ENCODE data around the gene RPL7A.

RPL7A gene

DNA sequence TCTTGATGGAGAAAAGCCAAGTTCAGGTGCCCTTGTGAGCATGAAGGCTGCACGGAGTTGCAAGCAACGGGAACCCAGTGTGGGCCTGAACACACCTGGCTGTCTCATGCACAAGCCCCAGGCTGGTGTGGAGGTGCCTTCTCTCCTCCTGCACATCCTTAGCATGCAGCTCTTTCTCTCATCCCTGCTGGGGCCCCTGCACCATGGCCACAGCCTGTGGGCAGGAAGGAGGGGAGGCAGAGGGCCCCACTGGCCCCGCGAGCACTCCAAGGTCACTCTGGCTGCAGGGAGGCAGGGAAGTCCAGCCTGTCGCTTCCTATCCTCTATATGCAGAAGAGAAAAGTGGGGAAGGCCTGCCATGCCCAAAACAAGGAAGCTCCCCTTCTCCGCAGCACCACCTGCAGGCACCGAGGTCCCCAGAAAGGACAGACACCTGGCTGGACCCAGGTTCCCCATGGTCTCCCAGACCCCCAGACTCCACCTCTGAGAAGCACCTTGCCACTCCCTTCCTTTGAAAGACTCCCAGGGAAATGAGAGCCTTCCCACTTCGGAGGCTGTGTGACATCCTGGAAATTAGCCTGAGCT, 46.8 kb downstream of the RPL7A start:
- no peak overlapping the region for H3K27ac Mint-ChIP-seq
- no peaks in the 10 kb centered on the region for H3K36me3 Mint-ChIP-seq (ENCODE audit: low read depth)
- TF ChIP-seq, protein P1, sequence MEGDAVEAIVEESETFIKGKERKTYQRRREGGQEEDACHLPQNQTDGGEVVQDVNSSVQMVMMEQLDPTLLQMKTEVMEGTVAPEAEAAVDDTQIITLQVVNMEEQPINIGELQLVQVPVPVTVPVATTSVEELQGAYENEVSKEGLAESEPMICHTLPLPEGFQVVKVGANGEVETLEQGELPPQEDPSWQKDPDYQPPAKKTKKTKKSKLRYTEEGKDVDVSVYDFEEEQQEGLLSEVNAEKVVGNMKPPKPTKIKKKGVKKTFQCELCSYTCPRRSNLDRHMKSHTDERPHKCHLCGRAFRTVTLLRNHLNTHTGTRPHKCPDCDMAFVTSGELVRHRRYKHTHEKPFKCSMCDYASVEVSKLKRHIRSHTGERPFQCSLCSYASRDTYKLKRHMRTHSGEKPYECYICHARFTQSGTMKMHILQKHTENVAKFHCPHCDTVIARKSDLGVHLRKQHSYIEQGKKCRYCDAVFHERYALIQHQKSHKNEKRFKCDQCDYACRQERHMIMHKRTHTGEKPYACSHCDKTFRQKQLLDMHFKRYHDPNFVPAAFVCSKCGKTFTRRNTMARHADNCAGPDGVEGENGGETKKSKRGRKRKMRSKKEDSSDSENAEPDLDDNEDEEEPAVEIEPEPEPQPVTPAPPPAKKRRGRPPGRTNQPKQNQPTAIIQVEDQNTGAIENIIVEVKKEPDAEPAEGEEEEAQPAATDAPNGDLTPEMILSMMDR (IDR thresholded peaks at IDR 0.05), result no peak
- peaks cover 20% of the 10 kb centered on the region for H3K4me1 Mint-ChIP-seq
- no peak for DNase-seq
- H3K9me3 Mint-ChIP-seq, result peaks cover 19% of the 10 kb centered on the region
- peaks cover 19% of the 10 kb centered on the region for H3K27me3 Mint-ChIP-seq (ENCODE audit: low read depth, poor library complexity)
- H3K4me3 Mint-ChIP-seq, result no peak overlapping the region

DNA sequence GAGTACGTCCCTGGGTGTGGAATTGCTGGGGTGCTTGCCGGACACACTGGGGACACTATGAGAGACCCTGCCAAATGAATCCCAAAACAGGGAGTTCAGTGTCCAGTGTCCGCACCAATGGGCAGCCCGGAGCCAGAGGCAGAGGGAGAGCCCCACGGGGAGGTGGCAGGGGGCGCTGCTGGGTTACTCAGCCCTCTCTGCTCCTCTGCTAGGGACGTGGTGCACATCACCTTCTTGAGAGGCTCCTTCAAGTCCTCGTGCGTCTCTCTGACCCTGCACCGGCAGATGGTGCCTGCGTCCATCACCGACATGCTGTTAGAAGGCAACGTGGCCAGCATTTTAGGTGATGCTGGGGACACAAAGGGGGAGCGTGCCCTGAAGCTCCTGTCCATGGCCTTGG, 48.9 kb downstream of the RPL7A start:
- TF ChIP-seq, protein P1 (IDR thresholded peaks at IDR 0.05), result peak; percentile 38
- Mint-ChIP-seq H3K27ac (no peak overlapping the region), H3K36me3 (ENCODE audit: low read depth) (no peaks in the 10 kb centered on the region), H3K4me1 (peaks cover 20% of the 10 kb centered on the region), H3K27me3 (ENCODE audit: low read depth, poor library complexity) (peaks cover 12% of the 10 kb centered on the region), H3K9me3 (peaks cover 4% of the 10 kb centered on the region), H3K4me3 (no peak overlapping the region)
- peak; percentile 61 for DNase-seq

DNA sequence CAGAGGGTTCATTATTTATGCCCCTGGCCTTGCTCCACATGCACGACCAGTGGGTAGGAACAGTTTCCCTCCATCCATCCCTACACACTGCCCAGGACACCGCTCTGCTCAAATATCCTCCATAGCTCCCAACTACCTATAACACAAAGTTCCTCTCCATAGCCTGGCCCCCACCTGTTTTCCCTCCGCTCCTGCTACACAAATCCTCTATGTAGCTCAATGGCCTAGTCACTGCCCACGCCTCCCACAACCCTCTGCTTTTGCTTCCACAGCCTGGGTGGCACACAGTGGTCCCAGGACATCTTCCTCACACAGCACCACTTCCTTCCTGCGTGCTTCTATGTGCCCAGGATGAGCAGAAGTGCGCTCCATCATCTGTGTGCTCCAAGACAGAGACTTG, 49.4 kb downstream of the RPL7A start:
- Mint-ChIP-seq H3K4me1 (peaks cover 20% of the 10 kb centered on the region), H3K9me3 (peaks cover 1% of the 10 kb centered on the region), H3K36me3 (ENCODE audit: low read depth) (no peaks in the 10 kb centered on the region), H3K27ac (no peak overlapping the region), H3K27me3 (ENCODE audit: low read depth, poor library complexity) (peaks cover 8% of the 10 kb centered on the region), H3K4me3 (no peak overlapping the region)
- TF ChIP-seq, protein P1 (IDR thresholded peaks at IDR 0.05), result no peak
- DNase-seq, result no peak

DNA sequence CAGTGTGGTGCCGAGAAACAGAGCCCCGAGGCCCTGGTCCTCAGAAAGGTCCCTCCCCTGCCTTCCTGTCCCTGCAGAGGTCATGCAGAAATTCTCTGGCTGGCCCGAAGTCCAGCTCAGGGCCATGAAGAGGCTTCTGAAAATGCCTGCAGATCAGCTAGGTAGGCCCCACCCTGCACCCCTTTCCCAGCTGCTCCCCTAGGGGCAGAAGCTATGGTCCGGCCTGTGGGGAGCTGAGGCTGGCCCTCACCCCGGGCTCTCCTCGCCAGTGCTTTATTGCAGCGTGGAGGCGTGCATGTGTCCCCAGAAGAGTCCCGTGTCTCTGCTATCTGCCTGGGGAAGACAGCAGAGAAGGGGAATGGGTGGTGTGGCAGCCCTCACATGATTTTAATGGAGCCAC, 49.9 kb downstream of the RPL7A start:
- H3K27ac Mint-ChIP-seq, result no peak overlapping the region
- peaks cover 20% of the 10 kb centered on the region for H3K4me1 Mint-ChIP-seq
- H3K9me3 Mint-ChIP-seq, result no peaks in the 10 kb centered on the region
- peaks cover 7% of the 10 kb centered on the region for H3K27me3 Mint-ChIP-seq (ENCODE audit: low read depth, poor library complexity)
- TF ChIP-seq, protein P1 (IDR thresholded peaks at IDR 0.05), result no peak
- no peak overlapping the region for H3K4me3 Mint-ChIP-seq
- no peak for DNase-seq
- H3K36me3 Mint-ChIP-seq (ENCODE audit: low read depth), result no peaks in the 10 kb centered on the region

DNA sequence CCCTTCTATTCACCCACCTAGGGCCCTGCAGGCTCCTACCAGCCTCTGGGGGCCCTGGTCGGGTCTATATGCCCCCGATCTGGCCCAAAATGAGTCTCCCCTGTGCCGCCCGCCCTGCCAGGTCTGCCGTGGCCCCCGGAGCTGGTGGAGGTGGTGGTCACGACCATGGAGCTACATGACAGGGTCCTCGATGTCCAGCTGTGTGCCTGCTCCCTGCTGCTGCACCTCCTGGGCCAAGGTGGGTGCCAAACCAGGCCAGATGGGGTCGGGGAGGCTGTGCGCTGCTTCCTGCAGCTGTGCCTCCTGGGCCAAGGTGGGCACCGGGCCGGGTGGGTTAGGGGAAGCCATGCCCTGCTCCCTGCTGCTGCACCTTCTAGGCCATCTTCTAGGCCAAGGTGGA, 52.3 kb downstream of the RPL7A start:
- peaks cover 3% of the 10 kb centered on the region for H3K27me3 Mint-ChIP-seq (ENCODE audit: low read depth, poor library complexity)
- TF ChIP-seq, protein P1 (IDR thresholded peaks at IDR 0.05), result no peak
- DNase-seq, result no peak
- no peak overlapping the region for H3K27ac Mint-ChIP-seq
- peaks cover 19% of the 10 kb centered on the region for H3K4me1 Mint-ChIP-seq
- no peak overlapping the region for H3K4me3 Mint-ChIP-seq
- no peaks in the 10 kb centered on the region for H3K9me3 Mint-ChIP-seq
- H3K36me3 Mint-ChIP-seq (ENCODE audit: low read depth), result peaks cover 2% of the 10 kb centered on the region

Data from nephron progenitor cell (in vitro differentiated cells).